ENCODE results near the gene ACLY. TPM values are rescaled to one million over a fixed set of nuclear protein-coding genes. Genes with fewer than 3 reads are reported as not detected.

The ACLY gene
- total and polyA plus RNA-seq, 2 of the 13 experiments (the other 11 are each of a cell fraction or from before 2014, with no cell fraction given): 111 to 218 TPM

- TF ChIP-seq AGO1 (IDR thresholded peaks at IDR 0.05; ENCODE audit: low read depth, low read length, poor library complexity, severe bottlenecking) (peak; percentile 49), SOX5 (CRISPR knock-in tag; IDR thresholded peaks at IDR 0.05; ENCODE audit: borderline replicate concordance) (peak; percentile 49; the same call in 1 of the 2 replicates), IKZF5 (CRISPR knock-in tag; IDR thresholded peaks at IDR 0.05) (peak; percentile 83), ZNF350 (CRISPR knock-in tag; IDR thresholded peaks at IDR 0.05; ENCODE audit: borderline replicate concordance, low read depth) (no peak), RFX5 (IDR thresholded peaks at IDR 0.05; ENCODE audit: low read depth, low read length) (0 out of 2 replicates have a peak, but pooled peaks have one; percentile 10), NAIF1 (CRISPR knock-in tag; IDR thresholded peaks at IDR 0.05; ENCODE audit: borderline replicate concordance) (peak; percentile 70; the same call in 1 of the 2 replicates), ZSCAN30 (CRISPR knock-in tag; IDR thresholded peaks at IDR 0.05) (peak; percentile 86; the same call in 1 of the 2 replicates), ZNF496 (CRISPR knock-in tag; IDR thresholded peaks at IDR 0.05; ENCODE audit: insufficient replicate concordance) (no peak), HOXA9 (CRISPR knock-in tag; IDR thresholded peaks at IDR 0.05; ENCODE audit: borderline replicate concordance) (peak; percentile 15), ZC3H13 (CRISPR knock-in tag; IDR thresholded peaks at IDR 0.05) (0 out of 2 replicates have a peak, but pooled peaks have one; percentile 57), ZNF713 (CRISPR knock-in tag; IDR thresholded peaks at IDR 0.05) (peak; percentile 79; the same call in 1 of the 2 replicates), GMEB1 (CRISPR knock-in tag; IDR thresholded peaks at IDR 0.05; ENCODE audit: borderline replicate concordance) (peak; percentile 88), RCOR2 (CRISPR knock-in tag; IDR thresholded peaks at IDR 0.05) (no peak; the same call in 1 of the 2 replicates), TERF1 (CRISPR knock-in tag; IDR thresholded peaks at IDR 0.05) (peak; percentile 76; the same call in 1 of the 2 replicates), HINFP (CRISPR knock-in tag; IDR thresholded peaks at IDR 0.05; ENCODE audit: low read depth) (0 out of 2 replicates have a peak, but pooled peaks have one; percentile 39), ZNF329 (CRISPR knock-in tag; IDR thresholded peaks at IDR 0.05; ENCODE audit: low read depth) (no peak; the same call in none of the 2 replicates), ZNF124 (CRISPR knock-in tag; IDR thresholded peaks at IDR 0.05) (peak; percentile 83; the same call in 1 of the 2 replicates), IRF2 (CRISPR knock-in tag; IDR thresholded peaks at IDR 0.05) (peak; percentile 59), STAG1 (CRISPR knock-in tag; IDR thresholded peaks at IDR 0.05) (peak; percentile 27), ATF3 (CRISPR knock-in tag; IDR thresholded peaks at IDR 0.05) (peak; percentile 47), IRX3 (CRISPR knock-in tag; IDR thresholded peaks at IDR 0.05; ENCODE audit: borderline replicate concordance, low read depth) (peak; percentile 54; the same call in 1 of the 2 replicates), ZNF253 (CRISPR knock-in tag; IDR thresholded peaks at IDR 0.05; ENCODE audit: borderline replicate concordance) (no peak), NCOA5 (CRISPR knock-in tag; IDR thresholded peaks at IDR 0.05) (no peak)
These were observed 53.7 kb downstream of the ACLY start, which contains the start of gene KLHL11 (continued) for GRCh38 chr17:41864836-41865595.

Data from HepG2 (cell line).